ENCODE data around the gene TGFB1I1. TPM values are rescaled to one million over a fixed set of nuclear protein-coding genes. Genes with fewer than 3 reads are reported as not detected.

TGFB1I1 gene
- total RNA-seq, 1 experiment from 2014 or later, result 8.7 TPM

DNA sequence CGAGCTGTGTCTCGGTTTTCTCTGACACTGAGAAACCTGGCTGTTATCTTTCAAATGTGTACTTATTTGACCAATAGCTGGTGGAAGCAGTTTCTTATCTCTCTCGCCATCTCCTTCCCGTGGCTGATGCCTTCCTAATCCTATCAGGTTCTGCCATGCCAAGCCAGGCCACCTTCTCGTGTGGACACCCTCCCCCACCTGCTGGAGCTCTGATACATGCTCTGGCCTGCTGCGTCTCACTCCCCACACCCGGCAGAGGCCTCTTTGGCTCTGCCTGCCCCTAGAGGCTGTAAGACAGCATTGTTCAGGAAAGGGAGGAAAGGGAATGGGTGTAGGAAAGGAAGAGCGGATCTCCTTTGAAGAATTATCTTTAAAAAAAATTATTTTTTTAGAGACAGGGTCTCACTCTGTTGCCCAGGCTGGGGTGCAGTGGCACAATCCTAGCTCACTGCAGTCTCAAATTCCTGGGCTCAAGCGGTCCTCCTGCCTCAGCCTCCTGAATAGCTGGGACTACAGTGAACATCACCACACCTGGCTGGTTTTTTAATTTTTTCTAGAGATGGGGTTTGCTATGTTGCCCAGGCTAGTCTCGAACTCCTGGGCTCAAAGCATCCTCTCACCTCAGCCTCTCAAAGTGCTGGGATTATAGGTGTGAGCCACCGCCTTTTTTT, 20.1 kb upstream of the TGFB1I1 start:
- ChIA-PET CTCF (interaction anchor here (0.6 to 6.0 kb wide), 8 partner anchors 8 to 1745 kb away, joined by 3 to 36 read pairs (median 3); partner anchors contain the start of genes ARMC5, HSD3B7 and ZNF843), RAD21 (ENCODE audit: low non-redundant PET in 1 of 2, low total read pairs in 2 of 2, uncharacterized antibody in 2 of 2, unreplicated experiment in 2 of 2) (no interaction called here), POLR2A (interaction anchor here (1.3 to 1.7 kb wide), 4 partner anchors 8 to 272 kb away, joined by 3 to 8 read pairs (median 4); partner anchors contain the start of genes FUS and ZNF843)
- Histone ChIP-seq H3K27ac (ENCODE audit: low read depth, low read length) (peak overlapping the region; percentile 30; the same call in 1 of the 2 replicates), H3K9me2 (ENCODE audit: insufficient read depth) (no peaks in the 10 kb centered on the region), H2AFZ (ENCODE audit: low read depth, low read length, poor library complexity, severe bottlenecking) (no peak overlapping the region), H3K9ac (ENCODE audit: low read length) (peak overlapping the region; percentile 30), H3K4me3 (replicated peaks in 1 of 2; ENCODE audit: low read depth in 1 of 2, low read length in 2 of 2) (no peak overlapping the region), H3K36me3 (ENCODE audit: control insufficient read depth in 1 of 2, insufficient read depth in 2 of 2, low read length in 2 of 2) (no peaks in the 10 kb centered on the region), H3K4me1 (ENCODE audit: control insufficient read depth in 1 of 2, insufficient read depth in 2 of 2, low read length in 2 of 2) (peaks cover 27 to 44% of the 10 kb centered on the region in 2 experiments), H3K79me2 (ENCODE audit: insufficient read depth, low read length) (peaks cover 15% of the 10 kb centered on the region; the same call in 1 of the 2 replicates), H3K27me3 (ENCODE audit: insufficient read depth, low read length) (no peaks in the 10 kb centered on the region), H4K20me1 (ENCODE audit: insufficient read depth) (no peaks in the 10 kb centered on the region), H3K9me3 (ENCODE audit: control insufficient read depth in 1 of 2, insufficient read depth in 1 of 2, low read depth in 1 of 2, low read length in 2 of 2) (no peaks in the 10 kb centered on the region), H3K4me2 (ENCODE audit: low read length) (peak overlapping the region; percentile 50)
- no TSS peak for BruUV-seq (replicated peaks)
- ATAC-seq, result peak; percentile 96
- TF ChIP-seq EZH2phosphoT487 (IDR thresholded peaks at IDR 0.05; ENCODE audit: borderline replicate concordance) (no peak), ZFX (IDR thresholded peaks at IDR 0.05) (no peak), ZNF274 (IDR thresholded peaks at IDR 0.05; ENCODE audit: low read depth, low read length) (no peak), YY1 (IDR thresholded peaks at IDR 0.05; ENCODE audit: extremely low read depth, insufficient replicate concordance, low read depth, low read length) (no peak), EGR1 (IDR thresholded peaks at IDR 0.05; ENCODE audit: low read depth) (no peak), RAD21 (IDR thresholded peaks at IDR 0.05; ENCODE audit: low read depth) (peak; percentile 55), TCF7L2 (IDR thresholded peaks at IDR 0.05; ENCODE audit: borderline replicate concordance, extremely low read depth, insufficient read depth, insufficient read length) (peak; percentile 35), POLR2AphosphoS5 (IDR thresholded peaks at IDR 0.05; ENCODE audit: low read depth, low read length) (peak; percentile 32), EZH2 (IDR thresholded peaks at IDR 0.05) (no peak)
- TF ChIP-seq, protein P1, sequence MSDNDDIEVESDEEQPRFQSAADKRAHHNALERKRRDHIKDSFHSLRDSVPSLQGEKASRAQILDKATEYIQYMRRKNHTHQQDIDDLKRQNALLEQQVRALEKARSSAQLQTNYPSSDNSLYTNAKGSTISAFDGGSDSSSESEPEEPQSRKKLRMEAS (IDR thresholded peaks at IDR 0.05), result peak; percentile 55
- TF ChIP-seq, protein P2, sequence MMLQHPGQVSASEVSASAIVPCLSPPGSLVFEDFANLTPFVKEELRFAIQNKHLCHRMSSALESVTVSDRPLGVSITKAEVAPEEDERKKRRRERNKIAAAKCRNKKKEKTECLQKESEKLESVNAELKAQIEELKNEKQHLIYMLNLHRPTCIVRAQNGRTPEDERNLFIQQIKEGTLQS (IDR thresholded peaks at IDR 0.05), result no peak
- TF ChIP-seq, protein P3, sequence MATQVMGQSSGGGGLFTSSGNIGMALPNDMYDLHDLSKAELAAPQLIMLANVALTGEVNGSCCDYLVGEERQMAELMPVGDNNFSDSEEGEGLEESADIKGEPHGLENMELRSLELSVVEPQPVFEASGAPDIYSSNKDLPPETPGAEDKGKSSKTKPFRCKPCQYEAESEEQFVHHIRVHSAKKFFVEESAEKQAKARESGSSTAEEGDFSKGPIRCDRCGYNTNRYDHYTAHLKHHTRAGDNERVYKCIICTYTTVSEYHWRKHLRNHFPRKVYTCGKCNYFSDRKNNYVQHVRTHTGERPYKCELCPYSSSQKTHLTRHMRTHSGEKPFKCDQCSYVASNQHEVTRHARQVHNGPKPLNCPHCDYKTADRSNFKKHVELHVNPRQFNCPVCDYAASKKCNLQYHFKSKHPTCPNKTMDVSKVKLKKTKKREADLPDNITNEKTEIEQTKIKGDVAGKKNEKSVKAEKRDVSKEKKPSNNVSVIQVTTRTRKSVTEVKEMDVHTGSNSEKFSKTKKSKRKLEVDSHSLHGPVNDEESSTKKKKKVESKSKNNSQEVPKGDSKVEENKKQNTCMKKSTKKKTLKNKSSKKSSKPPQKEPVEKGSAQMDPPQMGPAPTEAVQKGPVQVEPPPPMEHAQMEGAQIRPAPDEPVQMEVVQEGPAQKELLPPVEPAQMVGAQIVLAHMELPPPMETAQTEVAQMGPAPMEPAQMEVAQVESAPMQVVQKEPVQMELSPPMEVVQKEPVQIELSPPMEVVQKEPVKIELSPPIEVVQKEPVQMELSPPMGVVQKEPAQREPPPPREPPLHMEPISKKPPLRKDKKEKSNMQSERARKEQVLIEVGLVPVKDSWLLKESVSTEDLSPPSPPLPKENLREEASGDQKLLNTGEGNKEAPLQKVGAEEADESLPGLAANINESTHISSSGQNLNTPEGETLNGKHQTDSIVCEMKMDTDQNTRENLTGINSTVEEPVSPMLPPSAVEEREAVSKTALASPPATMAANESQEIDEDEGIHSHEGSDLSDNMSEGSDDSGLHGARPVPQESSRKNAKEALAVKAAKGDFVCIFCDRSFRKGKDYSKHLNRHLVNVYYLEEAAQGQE (IDR thresholded peaks at IDR 0.05; ENCODE audit: low read depth), result no peak
- TF ChIP-seq, protein P4, sequence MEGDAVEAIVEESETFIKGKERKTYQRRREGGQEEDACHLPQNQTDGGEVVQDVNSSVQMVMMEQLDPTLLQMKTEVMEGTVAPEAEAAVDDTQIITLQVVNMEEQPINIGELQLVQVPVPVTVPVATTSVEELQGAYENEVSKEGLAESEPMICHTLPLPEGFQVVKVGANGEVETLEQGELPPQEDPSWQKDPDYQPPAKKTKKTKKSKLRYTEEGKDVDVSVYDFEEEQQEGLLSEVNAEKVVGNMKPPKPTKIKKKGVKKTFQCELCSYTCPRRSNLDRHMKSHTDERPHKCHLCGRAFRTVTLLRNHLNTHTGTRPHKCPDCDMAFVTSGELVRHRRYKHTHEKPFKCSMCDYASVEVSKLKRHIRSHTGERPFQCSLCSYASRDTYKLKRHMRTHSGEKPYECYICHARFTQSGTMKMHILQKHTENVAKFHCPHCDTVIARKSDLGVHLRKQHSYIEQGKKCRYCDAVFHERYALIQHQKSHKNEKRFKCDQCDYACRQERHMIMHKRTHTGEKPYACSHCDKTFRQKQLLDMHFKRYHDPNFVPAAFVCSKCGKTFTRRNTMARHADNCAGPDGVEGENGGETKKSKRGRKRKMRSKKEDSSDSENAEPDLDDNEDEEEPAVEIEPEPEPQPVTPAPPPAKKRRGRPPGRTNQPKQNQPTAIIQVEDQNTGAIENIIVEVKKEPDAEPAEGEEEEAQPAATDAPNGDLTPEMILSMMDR (IDR thresholded peaks at IDR 0.05 in 2 of 3, conservative IDR thresholded peaks at IDR 0.05 in 1 of 3; ENCODE audit: borderline replicate concordance in 1 of 3, insufficient read depth in 1 of 3, low read depth in 2 of 3, low read length in 2 of 3), result peak; percentile 51 to 82 (median 69); a peak in 5 of 6 replicates
- intact Hi-C loops (cut with micrococcal nuclease), result loop anchor here (10.0 kb wide), 2 partner anchors 237 to 377 kb away; partner anchors contain the start of genes PYDC1, TRIM72, ZNF646 and ZNF668
- peak; percentile 65 for DNase-seq (ENCODE audit: low read depth, low spot score)

All from HCT116 (cell line).